Gastroesophageal sphincter (tissue), 4 donors: ENCODE measurements around the gene SPPL3. TPM values are rescaled to one million over a fixed set of nuclear protein-coding genes. Genes with fewer than 3 reads are reported as not detected.

Experiments
- ATAC-seq: fragments of 150-250 bp; one replicate; pipeline ENCODE4 v1.9.1; 2016; ENCODE audit warnings: mild to moderate bottlenecking, moderate library complexity
- H3K27ac ChIP-seq, 4 donors: fragments of 200-600 bp; sonication (generic) in 3 of 4; 1 replicate in 3 of 4; 2 replicates in 1 of 4; pipeline ENCODE4 v1.5.1; 2016 to 2019
- H3K27me3 ChIP-seq: fragments of 200-600 bp; sonication (generic); one replicate; pipeline ENCODE4 v1.5.1; 2019
- H3K36me3 ChIP-seq, 2 donors: fragments of 200-600 bp; sonication (generic); one replicate each; pipeline ENCODE4 v1.5.1; 2019; ENCODE audit warnings: control low read depth in 1 of 2
- H3K4me1 ChIP-seq, 3 donors: fragments of 200-600 bp; sonication (generic); 1 replicate in 2 of 3; 2 replicates in 1 of 3; pipeline ENCODE4 v1.5.1; 2016 to 2019; ENCODE audit warnings: control low read depth in 2 of 3
- H3K4me3 ChIP-seq, 2 donors: fragments of 200-600 bp; sonication (generic); one replicate each; pipeline ENCODE4 v1.5.1; 2019; ENCODE audit warnings: mild to moderate bottlenecking in 1 of 2, moderate library complexity in 1 of 2
- H3K9me3 ChIP-seq, 3 donors: fragments of 200-600 bp; sonication (generic); one replicate each; pipeline ENCODE4 v1.5.1; 2017 to 2019; ENCODE audit warnings: control low read depth in 2 of 3
- CTCF ChIP-seq, 4 experiments: fragments of 200-600 bp in 2 of 4; fragments of 450-650 bp in 2 of 4; sonication (generic) in 1 of 4; IDR thresholded peaks; one replicate each; pipeline ENCODE4 v1.5.1; 2017 to 2019; ENCODE audit warnings: antibody characterized with exemption in 4 of 4, mild to moderate bottlenecking in 2 of 4, moderate library complexity in 2 of 4
- EP300 ChIP-seq: sonication (generic); formaldehyde crosslinking; IDR thresholded peaks from one replicate; pipeline ENCODE4 v1.6.1; 2017; ENCODE audit warnings: antibody characterized with exemption, mild to moderate bottlenecking
- POLR2A ChIP-seq, 2 donors: fragments of 450-650 bp; IDR thresholded peaks; one replicate each; pipeline ENCODE4 v1.6.1; 2017; ENCODE audit warnings: antibody characterized with exemption in 2 of 2, mild to moderate bottlenecking in 2 of 2, moderate library complexity in 1 of 2
- POLR2AphosphoS5 ChIP-seq: sonication (generic); formaldehyde crosslinking; IDR thresholded peaks from one replicate; pipeline ENCODE4 v1.6.1; 2017; ENCODE audit warnings: antibody characterized with exemption
- WGBS, 2 donors: methylation state at CpG; one replicate each; pipeline ENCODE4 v1.1.5; 2018; ENCODE audit warnings: low coverage in 1 of 2; 5-methylcytosine and 5-hydroxymethylcytosine counted together
- total RNA-seq, 4 donors: library from RNA; depleted of rRNA; stranded (reverse); fragments of >200 nt; gene quantifications; one replicate each; pipeline ENCODE4 v1.1.0, GENCODE V29; 2016

Gene SPPL3
- total RNA-seq, 4 donors from 2014 or later = 16.2 to 20.2 (median 19.0) TPM

- no peaks in the 10 kb centered on the region for H3K9me3 ChIP-seq
- H3K4me1 ChIP-seq = no peaks in the 10 kb centered on the region
- no peak for ATAC-seq
- no peak for TF ChIP-seq POLR2AphosphoS5
- no peak for TF ChIP-seq EP300
- no peak for TF ChIP-seq CTCF (IDR thresholded peaks at IDR 0.05)
- no peak for TF ChIP-seq POLR2A (IDR thresholded peaks at IDR 0.05)
- no peak overlapping the region for H3K27ac ChIP-seq
- no CpG with 5 or more reads among the region's 31 CpGs for WGBS, 2 donors
- H3K36me3 ChIP-seq = peaks cover 0 to 37% of the 10 kb centered on the region in 2 donors
- H3K27me3 ChIP-seq = no peaks in the 10 kb centered on the region
- no peak overlapping the region for H3K4me3 ChIP-seq
These were observed 165.7 kb downstream of the SPPL3 start for GRCh38 chr12:120738252-120739030.

GRCh38 chr12:120737557-120738251 lies 166.5 kb downstream of the SPPL3 start:
- H3K36me3 ChIP-seq = peaks cover 0 to 37% of the 10 kb centered on the region in 2 donors
- no peak overlapping the region for H3K4me3 ChIP-seq
- no peaks in the 10 kb centered on the region for H3K4me1 ChIP-seq
- H3K27me3 ChIP-seq = no peaks in the 10 kb centered on the region
- no peak for TF ChIP-seq POLR2A (IDR thresholded peaks at IDR 0.05)
- TF ChIP-seq CTCF (IDR thresholded peaks at IDR 0.05) = no peak
- TF ChIP-seq POLR2AphosphoS5 = no peak
- TF ChIP-seq EP300 = no peak
- no peak for ATAC-seq
- H3K27ac ChIP-seq = no peak overlapping the region
- H3K9me3 ChIP-seq = no peaks in the 10 kb centered on the region
- 50% methylated on average over 1 of the region's 25 CpGs; no CpG with 5 or more reads in 1 of the 2 donors for WGBS, 2 donors

GRCh38 chr12:120736404-120737331 lies 167.5 kb downstream of the SPPL3 start:
- Histone ChIP-seq H3K9me3 (no peaks in the 10 kb centered on the region), H3K4me3 (no peak overlapping the region), H3K4me1 (no peaks in the 10 kb centered on the region), H3K27ac (no peak overlapping the region), H3K36me3 (peaks cover 0 to 42% of the 10 kb centered on the region in 2 donors), H3K27me3 (no peaks in the 10 kb centered on the region)
- WGBS, 2 donors = 82 to 93% methylated on average over 2 of the region's 38 CpGs
- ATAC-seq = no peak
- TF ChIP-seq POLR2A (IDR thresholded peaks at IDR 0.05) (no peak), POLR2AphosphoS5 (no peak), EP300 (no peak), CTCF (IDR thresholded peaks at IDR 0.05) (no peak)

- TF ChIP-seq POLR2A (IDR thresholded peaks at IDR 0.05) (no peak), EP300 (no peak), POLR2AphosphoS5 (no peak), CTCF (IDR thresholded peaks at IDR 0.05) (no peak)
- no peak for ATAC-seq
- 95 to 100% methylated on average over 1 to 2 of the region's 3 CpGs for WGBS, 2 donors
- H3K4me1 ChIP-seq = no peaks in the 10 kb centered on the region
- peaks cover 0 to 54% of the 10 kb centered on the region in 2 donors for H3K36me3 ChIP-seq
- H3K9me3 ChIP-seq = no peaks in the 10 kb centered on the region
- H3K27ac ChIP-seq = no peak overlapping the region
- no peaks in the 10 kb centered on the region for H3K27me3 ChIP-seq
- H3K4me3 ChIP-seq = no peak overlapping the region
These were observed 169.0 kb downstream of the SPPL3 start for GRCh38 chr12:120735181-120735580.
